Measurements from ENCODE around the gene TTC28.
"Not testable (repeated sequence)": the region's sequence is repeated elsewhere in the genome, so short reads cannot be mapped to it uniquely, and the experiment has no call there.

The TTC28 gene

GRCh38 chr22:28096161-28096560, 583.5 kb downstream of the TTC28 start:
- no peak for DNase-seq (ENCODE audit: low read depth)

DNA sequence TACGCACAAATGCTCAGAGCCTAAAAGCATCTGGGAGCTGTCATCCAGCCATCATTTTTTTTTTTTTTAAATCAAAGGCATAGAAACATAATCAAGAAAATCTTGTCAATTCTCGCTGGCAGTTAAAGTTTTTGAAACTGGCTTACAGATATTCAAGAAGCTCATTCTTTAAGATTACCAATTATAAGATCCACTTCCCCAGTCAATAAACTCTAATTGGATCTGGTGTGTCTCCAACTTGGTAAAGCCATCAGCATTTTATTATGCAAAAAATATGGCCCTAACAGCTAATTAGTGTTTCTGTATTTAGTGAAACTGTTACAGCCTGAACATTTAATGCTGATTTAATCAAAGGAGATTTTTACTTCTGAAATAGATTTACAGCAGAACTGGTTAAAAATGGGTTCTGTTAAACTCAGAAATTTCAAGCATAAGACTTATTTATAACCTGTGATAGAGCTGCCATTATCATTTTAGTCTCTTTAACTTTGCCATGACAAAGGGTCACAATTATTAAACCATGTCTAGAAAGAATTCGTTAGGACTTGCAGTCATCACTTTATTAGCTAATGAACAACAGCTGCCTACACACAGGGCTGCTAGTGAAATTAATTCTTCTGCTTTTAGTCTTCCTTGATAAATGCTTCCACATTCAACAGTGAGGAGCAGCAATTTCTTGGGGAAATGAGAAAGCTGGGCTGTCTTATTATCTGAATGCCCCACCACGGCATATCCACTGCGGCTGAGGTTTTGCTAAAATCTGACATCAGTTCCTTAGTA, 584.1 kb downstream of the TTC28 start:
- DNase-seq (ENCODE audit: low read depth): no peak

DNA sequence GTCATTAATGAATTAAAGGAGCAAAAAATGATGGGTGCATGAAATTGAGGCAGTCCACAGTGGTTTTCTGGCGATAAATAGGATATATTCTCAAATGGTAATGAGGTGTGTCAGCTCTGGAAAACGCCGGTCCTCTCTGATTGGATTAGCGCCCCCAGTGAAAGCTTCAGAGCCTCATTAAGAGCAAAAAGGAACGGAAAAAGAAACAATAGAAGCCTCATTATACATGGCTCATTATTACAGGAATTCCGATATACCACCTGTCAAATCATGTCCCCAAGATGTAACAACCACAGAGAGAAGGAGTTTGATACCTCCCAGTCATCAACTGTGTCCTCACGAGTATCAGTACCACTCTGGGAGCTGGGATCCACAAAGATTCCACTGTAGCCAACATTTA, 584.9 kb downstream of the TTC28 start:
- no peak for DNase-seq (ENCODE audit: low read depth)

DNA sequence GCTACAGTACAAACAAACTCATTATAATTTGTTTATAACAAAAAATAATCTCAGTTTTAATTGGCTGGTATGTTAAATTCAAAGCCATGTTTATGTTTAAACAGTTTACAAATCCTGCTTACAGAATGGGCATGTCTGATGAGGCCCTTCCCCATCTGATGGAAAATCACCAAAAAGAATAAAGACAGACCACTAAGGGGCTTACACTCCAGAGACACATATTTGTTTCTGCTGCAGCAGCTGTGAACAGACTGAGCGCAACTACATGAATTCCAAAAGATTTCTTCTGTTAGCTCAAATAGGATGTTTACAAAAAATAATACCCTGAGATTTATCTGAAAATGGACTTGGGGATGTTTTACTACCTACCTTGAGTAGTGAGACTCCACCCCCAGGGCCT, 585.9 kb downstream of the TTC28 start:
- no peak for DNase-seq (ENCODE audit: low read depth)

GRCh38 chr22:28091486-28091885, 588.2 kb downstream of the TTC28 start:
- no peak for DNase-seq (ENCODE audit: low read depth)

DNA sequence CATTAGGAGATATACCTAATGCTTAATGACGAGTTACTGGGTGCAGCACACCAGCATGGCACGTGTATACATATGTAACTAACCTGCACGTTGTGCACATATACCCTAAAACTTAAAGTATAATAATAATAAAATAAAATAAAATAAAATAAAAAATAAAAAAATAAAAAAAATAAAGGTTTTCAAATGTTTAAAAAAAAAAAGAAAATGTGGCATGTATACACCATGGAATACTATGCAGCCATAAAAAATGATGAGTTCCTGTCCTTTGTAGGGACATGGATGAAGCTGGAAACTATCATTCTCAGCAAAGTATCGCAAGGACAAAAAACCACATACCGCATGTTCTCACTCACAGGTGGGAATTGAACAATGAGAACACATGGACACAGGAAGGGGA, 590.1 kb downstream of the TTC28 start:
- not testable (repeated sequence) for DNase-seq (ENCODE audit: low read depth)

GRCh38 chr22:28077166-28077565, 602.5 kb downstream of the TTC28 start:
- DNase-seq (ENCODE audit: low read depth): no peak

DNA sequence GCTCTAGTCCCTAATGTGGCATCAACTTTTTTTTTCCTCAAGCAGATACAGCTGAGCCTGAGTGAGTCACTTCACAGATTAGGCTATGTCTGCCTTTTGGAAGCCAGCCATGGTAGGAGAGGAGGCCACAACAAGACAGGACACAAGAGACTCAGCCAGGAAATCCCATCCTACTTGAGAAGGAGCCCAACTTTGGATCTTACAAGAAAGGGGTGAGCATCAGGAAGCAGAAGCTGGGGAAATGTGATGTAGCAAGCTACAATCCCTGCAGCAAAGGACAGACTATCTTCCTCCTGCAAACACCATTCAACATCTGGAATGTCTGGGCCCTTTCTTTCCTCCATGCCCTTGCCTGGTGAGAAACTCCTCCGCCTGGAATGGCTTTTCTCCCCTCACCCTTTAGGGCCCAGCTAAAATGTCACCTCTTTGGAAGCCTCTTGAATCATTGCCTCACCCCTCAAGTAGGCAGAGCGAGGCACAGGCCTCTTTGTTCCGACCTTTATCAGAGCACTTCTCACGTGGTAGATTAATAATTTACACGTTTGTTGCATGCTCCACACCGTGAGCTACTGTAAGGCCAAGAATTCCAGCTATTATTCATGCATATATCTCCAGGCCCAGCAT, 604.2 kb downstream of the TTC28 start:
- DNase-seq (ENCODE audit: low read depth): no peak

DNA sequence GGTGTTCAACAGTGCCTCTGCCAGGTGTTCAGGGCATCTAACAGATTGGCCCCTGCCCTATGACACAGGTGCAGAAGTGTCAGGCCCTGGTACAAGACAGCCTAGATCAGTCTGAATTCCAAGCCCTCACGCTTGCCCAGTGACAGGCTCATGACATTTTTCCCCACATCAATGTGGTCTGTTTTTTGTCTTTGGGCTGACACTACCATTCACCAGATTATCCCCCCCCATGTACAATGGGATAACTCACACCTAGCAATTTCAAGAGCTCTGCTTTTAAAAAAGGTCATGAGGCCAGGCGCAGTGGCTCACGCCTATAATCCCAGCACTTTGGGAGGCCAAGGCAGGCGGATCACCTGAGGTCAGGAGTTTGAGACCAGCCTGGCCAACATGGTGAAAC, 605.1 kb downstream of the TTC28 start:
- DNase-seq (ENCODE audit: low read depth): no peak

- DNase-seq (ENCODE audit: low read depth): no peak
These were observed 607.6 kb downstream of the TTC28 start for GRCh38 chr22:28072066-28072465.

DNA sequence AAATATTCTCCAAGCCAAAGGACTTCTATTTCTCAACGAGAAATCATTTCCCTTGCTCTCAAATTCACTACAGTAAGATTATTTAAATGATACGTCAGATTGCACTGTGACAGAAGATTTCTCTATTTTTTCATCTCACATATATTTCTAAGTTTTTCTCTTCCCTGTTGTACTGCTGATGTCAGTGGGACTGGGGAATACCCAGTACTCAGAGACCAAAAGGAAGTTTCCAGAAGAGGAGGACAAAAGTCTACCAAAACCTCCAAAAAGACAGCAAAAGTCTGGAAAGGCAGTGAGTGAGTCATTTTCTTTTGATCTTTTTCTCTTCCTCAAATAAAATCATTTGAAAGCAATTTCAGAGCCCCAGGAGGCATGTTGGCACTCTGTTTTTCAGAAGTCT, 610.8 kb downstream of the TTC28 start:
- DNase-seq (ENCODE audit: low read depth): no peak

- DNase-seq (ENCODE audit: low read depth): no peak
These were observed 614.7 kb downstream of the TTC28 start for GRCh38 chr22:28064920-28065319.

- DNase-seq (ENCODE audit: low read depth): no peak
These were observed 616.0 kb downstream of the TTC28 start for GRCh38 chr22:28063656-28064055.

DNA sequence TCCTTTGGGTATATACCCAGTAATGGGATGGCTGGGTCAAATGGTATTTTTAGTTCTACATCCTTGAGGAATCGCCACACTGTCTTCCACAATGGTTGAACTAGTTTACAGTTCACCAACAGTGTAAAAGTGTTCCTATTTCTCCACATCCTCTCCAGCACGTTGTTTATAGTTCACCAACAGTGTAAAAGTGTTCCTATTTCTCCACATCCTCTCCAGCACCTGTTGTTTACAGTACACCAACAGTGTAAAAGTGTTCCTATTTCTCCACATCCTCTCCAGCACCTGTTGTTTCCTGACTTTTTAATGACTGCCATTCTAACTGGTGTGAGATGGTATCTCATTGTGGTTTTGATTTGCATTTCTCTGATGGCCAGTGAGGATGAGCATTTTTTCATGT, 619.0 kb downstream of the TTC28 start:
- DNase-seq (ENCODE audit: low read depth): not testable (repeated sequence)

GRCh38 chr22:28058036-28058435, 621.6 kb downstream of the TTC28 start:
- DNase-seq (ENCODE audit: low read depth): no peak

- no peak for DNase-seq (ENCODE audit: low read depth)
These were observed 624.8 kb downstream of the TTC28 start for GRCh38 chr22:28054819-28055208.

DNA sequence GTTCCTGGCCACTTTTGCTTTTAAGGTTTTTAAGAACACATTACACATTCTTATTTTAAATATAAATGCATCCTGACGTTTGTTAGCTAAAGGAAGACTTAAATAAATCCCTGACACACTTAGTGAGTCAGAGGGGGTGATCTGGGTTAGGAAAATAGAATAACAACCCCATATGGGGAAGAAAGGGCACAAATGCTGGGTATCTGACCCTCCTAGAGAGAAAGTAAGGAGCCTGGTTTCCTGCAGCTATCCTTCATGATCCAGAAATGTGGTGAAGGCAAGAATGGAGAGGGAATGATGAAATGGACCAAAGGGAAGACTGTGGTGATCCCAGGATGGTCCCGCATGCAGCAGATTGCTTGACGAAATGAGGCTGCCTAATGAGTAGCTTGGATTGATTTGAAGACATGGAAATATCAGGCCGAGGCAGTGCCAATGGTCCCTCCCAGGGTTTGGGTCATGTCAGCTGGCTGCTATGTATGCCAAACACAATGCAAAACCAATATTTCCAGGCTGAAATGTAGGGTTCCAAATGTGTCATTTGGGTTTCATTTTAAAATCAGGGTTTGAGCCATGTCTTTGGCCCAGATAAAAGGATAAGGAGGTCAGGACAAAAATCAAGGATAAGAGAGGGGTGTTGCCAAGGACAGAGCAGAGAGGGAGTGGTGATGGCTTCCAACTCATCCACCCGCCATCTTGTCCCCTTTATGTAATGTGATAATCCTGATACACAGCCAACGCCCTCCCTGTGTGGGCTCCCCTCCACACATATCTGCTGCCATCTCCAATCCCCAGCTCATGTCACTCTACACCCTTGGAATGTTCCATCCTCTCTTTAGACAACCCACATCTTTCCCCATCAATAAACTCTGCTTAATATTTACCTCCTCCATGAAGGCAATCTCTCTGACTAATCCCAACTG, 625.5 kb downstream of the TTC28 start:
- DNase-seq (ENCODE audit: low read depth): no peak

DNA sequence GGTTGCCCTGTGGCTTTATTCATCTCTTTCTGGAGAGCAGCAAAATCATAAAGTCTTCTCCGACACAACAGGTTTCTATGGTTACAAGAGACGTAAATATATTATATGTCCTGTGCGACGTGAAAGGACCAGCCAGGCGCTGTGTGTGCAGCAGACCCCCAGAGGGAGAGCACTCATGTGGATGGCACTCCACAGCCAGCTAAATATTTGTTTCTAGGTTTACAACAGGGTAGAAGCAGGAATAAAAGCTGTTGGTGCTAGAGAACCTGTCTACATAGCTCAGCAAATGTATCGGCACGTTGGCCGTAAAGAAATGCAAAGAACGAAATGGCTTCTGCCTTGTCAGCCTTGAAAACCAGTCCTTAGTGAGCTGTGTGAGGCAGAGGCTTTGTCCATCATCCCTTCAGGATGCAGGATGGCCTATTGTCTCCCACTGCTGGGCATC, 626.8 kb downstream of the TTC28 start:
- no peak for DNase-seq (ENCODE audit: low read depth)

DNA sequence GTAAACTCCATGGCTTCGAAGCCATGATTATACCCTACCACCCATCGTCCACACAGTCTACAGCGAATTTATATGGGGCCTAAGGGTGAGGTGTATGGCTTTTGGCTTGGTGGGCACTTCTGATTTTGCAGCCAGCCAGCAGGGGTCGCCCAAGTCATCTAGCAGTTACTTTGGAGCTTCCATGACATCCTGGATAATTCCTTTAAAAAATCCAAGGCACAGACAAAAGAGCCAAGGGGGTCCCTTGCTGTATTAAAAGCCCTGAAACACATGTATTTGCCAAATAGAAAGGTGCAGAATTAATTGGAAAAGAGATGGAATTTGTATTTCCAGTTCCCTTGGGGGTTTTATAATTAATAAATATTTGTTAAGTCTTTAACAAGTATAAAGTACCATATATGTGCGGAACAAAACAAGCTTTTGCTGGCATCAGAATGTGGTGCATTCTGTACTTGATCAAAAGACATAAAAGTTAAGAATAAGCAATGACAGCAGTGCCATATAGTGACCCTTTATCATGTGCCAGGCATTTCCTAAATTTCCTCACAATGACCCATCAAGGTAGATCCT, 627.8 kb downstream of the TTC28 start:
- DNase-seq (ENCODE audit: low read depth): peak; percentile 12

DNA sequence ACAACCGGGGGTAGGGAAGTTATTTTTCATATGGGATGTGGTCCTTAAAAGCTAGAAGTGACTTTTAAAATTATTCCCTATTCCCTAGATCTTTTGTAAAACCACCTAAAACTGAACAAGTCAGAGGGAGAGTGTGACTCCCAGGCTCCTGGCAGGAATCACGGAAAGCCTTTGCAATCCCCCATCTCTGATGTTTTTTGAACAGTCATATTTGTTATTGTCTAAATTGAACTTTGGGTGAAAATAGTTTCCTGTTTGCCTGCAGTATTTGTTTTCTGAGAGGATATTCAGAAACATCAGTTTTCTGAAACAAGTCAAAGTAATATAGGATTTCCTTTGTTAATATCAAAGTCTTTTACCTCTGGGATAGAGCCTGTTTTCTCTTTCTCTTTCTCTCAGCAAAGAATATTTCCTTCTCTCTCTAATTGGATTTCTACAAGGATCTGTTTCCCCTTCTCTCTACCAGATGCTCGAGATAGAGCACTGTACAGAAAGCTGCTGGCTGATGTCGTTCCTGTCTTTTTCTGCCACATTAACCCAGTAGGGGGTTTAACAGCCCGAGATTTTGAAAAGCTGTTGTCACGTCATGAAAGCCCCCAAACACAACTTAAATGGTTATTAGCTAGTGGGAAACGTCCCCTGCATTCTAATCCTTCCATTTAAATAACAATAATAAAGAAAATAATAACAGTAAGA, 628.4 kb downstream of the TTC28 start:
- DNase-seq (ENCODE audit: low read depth): no peak

DNA sequence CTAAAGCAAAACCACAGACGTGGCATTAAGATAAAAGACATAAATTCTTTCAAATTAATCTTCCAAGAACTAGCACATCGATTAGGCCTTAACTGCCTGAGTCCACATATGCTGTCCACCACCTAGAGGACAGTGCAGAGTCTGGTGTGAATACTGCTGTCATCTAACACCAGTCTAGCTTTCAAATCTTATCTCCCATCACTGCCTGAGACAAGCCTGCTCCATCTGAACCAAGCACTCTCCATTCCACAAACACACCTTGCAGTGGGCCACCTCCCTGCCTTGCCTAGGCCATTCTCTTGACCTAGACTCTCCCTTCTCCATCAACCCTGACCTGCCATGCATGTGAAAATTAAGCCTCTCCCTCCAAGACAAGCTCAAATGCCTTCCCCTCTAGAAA, 631.1 kb downstream of the TTC28 start:
- no peak for DNase-seq (ENCODE audit: low read depth)

DNA sequence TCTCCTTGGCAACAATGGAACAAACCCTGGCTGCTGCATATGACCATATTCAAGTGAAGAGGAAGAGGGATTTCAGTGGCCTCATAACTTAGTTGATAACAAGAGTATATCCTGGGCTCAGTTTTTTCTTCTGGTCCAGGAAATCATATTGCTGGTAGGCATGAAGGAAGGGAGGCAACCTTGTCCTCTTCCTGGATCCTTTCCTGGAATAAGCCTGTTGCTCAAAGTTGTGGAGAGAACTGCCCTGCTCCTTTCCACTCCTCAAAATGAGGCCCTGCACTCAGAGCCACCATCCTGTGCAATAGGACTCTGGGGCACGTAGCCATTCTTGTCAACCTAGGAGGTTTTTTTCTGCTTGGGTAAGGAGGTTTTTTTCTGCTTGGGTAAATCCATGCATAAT, 631.9 kb downstream of the TTC28 start:
- DNase-seq (ENCODE audit: low read depth): no peak
